Vagina (tissue), 2 donors: ENCODE data around the gene MAB21L4.

Source experiments
- POLR2A ChIP-seq, 2 donors: fragments of 450-650 bp; IDR thresholded peaks; one replicate each; pipeline ENCODE4 v1.6.1; 2017; ENCODE audit warnings: antibody characterized with exemption in 2 of 2, mild to moderate bottlenecking in 2 of 2, moderate library complexity in 2 of 2
- POLR2AphosphoS5 ChIP-seq, 2 donors: sonication (generic); formaldehyde crosslinking; IDR thresholded peaks; one replicate each; pipeline ENCODE4 v1.9.0; 2017; ENCODE audit warnings: antibody characterized with exemption in 2 of 2, mild to moderate bottlenecking in 2 of 2, low read depth in 1 of 2; ENCODE audit not compliant: insufficient read depth in 1 of 2

GRCh38 chr2:240909216-240909974 is 13.4 kb upstream of the MAB21L4 start:
- TF ChIP-seq POLR2AphosphoS5 (IDR thresholded peaks at IDR 0.05; ENCODE audit: insufficient read depth in 1 of 2, low read depth in 1 of 2) = no peak
- TF ChIP-seq POLR2A (IDR thresholded peaks at IDR 0.05) = no peak
